GM18909 (cell line): ENCODE measurements around the gene ALPL.
A peak's percentile ranks its signal among the peaks of the same experiment; 100 is the strongest.
"Not testable (repeated sequence)": the region's sequence is repeated elsewhere in the genome, so short reads cannot be mapped to it uniquely, and the experiment has no call there.

Experiments
- ATAC-seq: cut with Tn5 transposase; IDR thresholded peaks from one replicate; pipeline ENCODE4 v1.9.1; 2021; ENCODE audit warnings: mild to moderate bottlenecking; ENCODE audit not compliant: unreplicated experiment, poor library complexity

The ALPL gene

GRCh38 chr1:21506804-21507203, 2.4 kb upstream of the ALPL start:
- ATAC-seq = no peak

GRCh38 chr1:21507511-21508270, 1.5 kb upstream of the ALPL start:
- ATAC-seq = no peak

GRCh38 chr1:21508580-21509350, 458 bp upstream of the ALPL start:
- ATAC-seq = no peak

GRCh38 chr1:21510113-21510493, 880 bp downstream of the ALPL start:
- ATAC-seq = no peak

GRCh38 chr1:21510885-21511578, 1.8 kb downstream of the ALPL start:
- no peak for ATAC-seq

GRCh38 chr1:21511579-21512522, 2.6 kb downstream of the ALPL start:
- no peak for ATAC-seq

GRCh38 chr1:21514245-21514644, 5.0 kb downstream of the ALPL start:
- peak; percentile 80 for ATAC-seq

- no peak for ATAC-seq
Measured at GRCh38 chr1:21517161-21517589, 8.0 kb downstream of the ALPL start.

GRCh38 chr1:21517660-21518480, 8.6 kb downstream of the ALPL start:
- no peak for ATAC-seq

GRCh38 chr1:21518774-21519455, 9.7 kb downstream of the ALPL start:
- no peak for ATAC-seq

- not testable (repeated sequence) for ATAC-seq
Measured at GRCh38 chr1:21519486-21520070, 10.4 kb downstream of the ALPL start.

GRCh38 chr1:21520899-21521716, 11.9 kb downstream of the ALPL start:
- no peak for ATAC-seq

GRCh38 chr1:21521717-21522060, 12.5 kb downstream of the ALPL start:
- no peak for ATAC-seq

GRCh38 chr1:21522525-21523038, 13.4 kb downstream of the ALPL start:
- no peak for ATAC-seq

- ATAC-seq = no peak
Measured at GRCh38 chr1:21523297-21523813, 14.1 kb downstream of the ALPL start.

- no peak for ATAC-seq
Measured at GRCh38 chr1:21524220-21524619, 15.0 kb downstream of the ALPL start.

- no peak for ATAC-seq
Measured at GRCh38 chr1:21524686-21525339, 15.6 kb downstream of the ALPL start.
